Measurements from ENCODE around the gene ENOPH1. TPM values are rescaled to one million over a fixed set of nuclear protein-coding genes. Genes with fewer than 3 reads are reported as not detected.

Gene ENOPH1
- total and polyA plus RNA-seq, 3 donors from 2014 or later: 13.9 to 20.8 (median 19.9) TPM

GRCh38 chr4:82480771-82481505 lies 50.5 kb downstream of the ENOPH1 start:
- Histone ChIP-seq H3K36me3 (ENCODE audit: low read depth, missing control alignments) (no peaks in the 10 kb centered on the region), H3K4me3 (no peak overlapping the region), H3K4me1 (no peaks in the 10 kb centered on the region), H3K27ac (no peak overlapping the region), H3K27me3 (no peaks in the 10 kb centered on the region), H3K9me3 (no peaks in the 10 kb centered on the region)
- TF ChIP-seq CTCF (IDR thresholded peaks at IDR 0.05) (no peak), POLR2A (IDR thresholded peaks at IDR 0.05) (no peak)
- intact Hi-C loops (cut with DNase I; ENCODE audit: low total_unique reads): no loop called here
- 94% methylated on average over 10 of the region's 10 CpGs for WGBS, 2 donors
- no peak for DNase-seq

DNA sequence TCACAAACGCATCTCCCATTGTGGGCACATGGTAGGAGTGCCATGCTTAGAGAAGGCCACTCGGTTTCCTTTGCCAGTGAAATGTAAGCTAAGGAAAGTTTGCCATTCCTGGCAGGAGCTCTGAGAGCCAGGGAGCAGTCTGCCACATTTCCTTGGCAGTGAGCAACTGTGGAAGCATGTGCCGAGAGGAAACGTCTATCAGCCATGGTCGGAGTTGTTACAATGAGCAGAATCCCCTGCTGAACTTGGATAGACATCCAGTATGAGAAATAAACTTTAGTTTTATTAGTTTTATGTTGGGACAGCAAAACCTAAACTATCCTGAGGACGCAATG lies 51.1 kb downstream of the ENOPH1 start:
- no peak overlapping the region for H3K4me3 ChIP-seq
- TF ChIP-seq CTCF (IDR thresholded peaks at IDR 0.05): no peak
- no peak for TF ChIP-seq POLR2A (IDR thresholded peaks at IDR 0.05)
- no peak for DNase-seq

DNA sequence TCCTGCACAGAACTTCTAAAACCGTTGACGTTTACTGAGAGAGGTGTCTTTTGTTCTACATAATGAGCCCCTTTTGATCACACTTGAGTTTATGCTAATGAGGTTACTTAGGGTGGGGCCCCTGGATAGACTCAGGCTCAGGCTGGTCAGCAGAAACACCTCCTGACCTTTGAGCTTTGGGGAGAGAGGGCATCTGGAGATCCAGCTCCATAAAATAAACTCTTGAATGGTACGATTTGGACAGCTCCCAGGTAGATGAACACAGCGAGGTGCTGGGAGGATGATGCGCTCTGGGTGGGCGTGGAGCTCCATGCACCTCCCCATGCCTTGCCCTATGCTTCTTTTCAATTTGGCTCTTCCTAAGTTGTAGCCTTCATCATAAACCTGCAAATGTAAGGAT lies 52.0 kb downstream of the ENOPH1 start:
- TF ChIP-seq CTCF (IDR thresholded peaks at IDR 0.05) (no peak), POLR2A (IDR thresholded peaks at IDR 0.05) (no peak)
- Histone ChIP-seq H3K9me3 (no peaks in the 10 kb centered on the region), H3K27me3 (no peaks in the 10 kb centered on the region), H3K4me3 (no peak overlapping the region), H3K4me1 (no peaks in the 10 kb centered on the region), H3K27ac (no peak overlapping the region), H3K36me3 (ENCODE audit: low read depth, missing control alignments) (no peaks in the 10 kb centered on the region)
- DNase-seq: no peak
- WGBS, 2 donors: 82 to 87% methylated on average over 6 of the region's 6 CpGs
- intact Hi-C loops (cut with DNase I; ENCODE audit: low total_unique reads): no loop called here

More for the DNA sequence above, 51.1 kb downstream of the ENOPH1 start:
- H3K36me3 ChIP-seq (ENCODE audit: low read depth, missing control alignments): no peaks in the 10 kb centered on the region
- H3K27me3 ChIP-seq: no peaks in the 10 kb centered on the region
- 91 to 92% methylated on average over 6 of the region's 6 CpGs for whole genome bisulfite sequencing, 2 donors
- intact Hi-C loops (cut with DNase I; ENCODE audit: low total_unique reads): no loop called here
- no peaks in the 10 kb centered on the region for H3K9me3 ChIP-seq
- no peaks in the 10 kb centered on the region for H3K4me1 ChIP-seq
- no peak overlapping the region for H3K27ac ChIP-seq

GRCh38 chr4:82484996-82485783 lies 54.8 kb downstream of the ENOPH1 start:
- Histone ChIP-seq H3K4me1 (no peaks in the 10 kb centered on the region), H3K9me3 (no peaks in the 10 kb centered on the region), H3K4me3 (no peak overlapping the region), H3K27ac (no peak overlapping the region), H3K27me3 (no peaks in the 10 kb centered on the region), H3K36me3 (ENCODE audit: low read depth, missing control alignments) (no peaks in the 10 kb centered on the region)
- 86 to 89% methylated on average over 14 of the region's 14 CpGs for WGBS, 2 donors
- TF ChIP-seq CTCF (IDR thresholded peaks at IDR 0.05) (no peak), POLR2A (IDR thresholded peaks at IDR 0.05) (no peak)
- intact Hi-C loops (cut with DNase I; ENCODE audit: low total_unique reads): no loop called here
- no peak for DNase-seq
